GM12872 (cell line): ENCODE measurements around the gene PSMD4.

ENCODE experiments used
- TF ChIP-seq, protein P1 (sequence below): IDR thresholded peaks from 3 replicates; pipeline ENCODE4 v1.5.1; 2011; ENCODE audit warnings: low read depth, mild to moderate bottlenecking, low read length, moderate library complexity; ENCODE audit not compliant: insufficient read depth

The PSMD4 gene

DNA sequence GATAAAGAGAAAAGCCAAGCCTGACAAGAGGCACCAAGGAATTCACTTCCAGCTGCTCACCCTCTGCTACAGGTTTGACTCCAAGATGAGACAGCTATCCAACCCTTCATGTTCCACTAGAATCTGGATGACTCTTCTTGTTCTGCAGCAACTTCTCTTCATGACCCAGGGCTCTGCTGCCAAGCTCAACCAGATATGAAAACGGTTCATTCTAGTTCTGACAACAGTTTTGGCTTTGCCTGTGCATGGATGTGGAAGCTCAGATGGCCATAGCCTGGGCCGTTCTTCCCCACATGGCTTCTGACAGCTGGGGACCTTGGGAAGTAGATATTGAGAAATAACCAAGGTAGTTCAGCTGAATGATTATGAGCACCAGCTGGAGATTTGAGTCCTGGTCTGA is 59.0 kb downstream of the PSMD4 start:
- TF ChIP-seq, protein P1, sequence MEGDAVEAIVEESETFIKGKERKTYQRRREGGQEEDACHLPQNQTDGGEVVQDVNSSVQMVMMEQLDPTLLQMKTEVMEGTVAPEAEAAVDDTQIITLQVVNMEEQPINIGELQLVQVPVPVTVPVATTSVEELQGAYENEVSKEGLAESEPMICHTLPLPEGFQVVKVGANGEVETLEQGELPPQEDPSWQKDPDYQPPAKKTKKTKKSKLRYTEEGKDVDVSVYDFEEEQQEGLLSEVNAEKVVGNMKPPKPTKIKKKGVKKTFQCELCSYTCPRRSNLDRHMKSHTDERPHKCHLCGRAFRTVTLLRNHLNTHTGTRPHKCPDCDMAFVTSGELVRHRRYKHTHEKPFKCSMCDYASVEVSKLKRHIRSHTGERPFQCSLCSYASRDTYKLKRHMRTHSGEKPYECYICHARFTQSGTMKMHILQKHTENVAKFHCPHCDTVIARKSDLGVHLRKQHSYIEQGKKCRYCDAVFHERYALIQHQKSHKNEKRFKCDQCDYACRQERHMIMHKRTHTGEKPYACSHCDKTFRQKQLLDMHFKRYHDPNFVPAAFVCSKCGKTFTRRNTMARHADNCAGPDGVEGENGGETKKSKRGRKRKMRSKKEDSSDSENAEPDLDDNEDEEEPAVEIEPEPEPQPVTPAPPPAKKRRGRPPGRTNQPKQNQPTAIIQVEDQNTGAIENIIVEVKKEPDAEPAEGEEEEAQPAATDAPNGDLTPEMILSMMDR: no peak

DNA sequence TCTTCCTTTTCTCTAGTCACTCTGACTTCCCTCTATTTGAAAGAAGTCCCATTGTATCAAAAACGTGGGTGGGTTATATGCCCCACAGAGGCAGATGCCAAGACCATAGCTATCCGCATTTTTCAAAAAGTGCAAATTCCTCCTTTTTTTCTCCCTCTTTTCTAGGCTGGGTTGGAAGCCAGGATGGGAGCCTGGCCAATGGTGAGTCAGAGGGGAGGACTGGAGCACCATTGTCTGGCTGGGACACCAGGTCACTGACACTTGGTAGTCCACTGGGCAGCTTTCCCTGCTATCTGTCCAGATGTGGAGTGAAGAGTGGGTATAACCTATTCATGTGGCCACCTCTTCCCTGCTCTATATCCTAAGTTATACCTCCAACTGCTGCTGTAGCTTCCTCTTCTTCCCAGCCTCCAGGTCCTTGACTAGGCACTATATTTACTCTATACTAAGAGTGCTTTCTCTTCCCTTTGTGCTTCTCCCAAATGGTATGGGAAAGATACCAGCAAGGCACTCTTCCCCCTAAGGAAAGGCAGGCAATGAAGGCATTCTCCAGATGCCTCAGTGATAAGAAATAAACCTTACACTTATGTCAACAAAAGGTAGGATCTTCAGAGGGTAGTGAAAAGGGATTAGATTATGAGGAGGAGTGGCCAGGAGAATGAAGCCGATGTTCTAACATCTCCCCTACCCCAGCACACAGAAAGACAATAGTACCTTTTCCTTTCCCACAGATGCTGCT is 59.8 kb downstream of the PSMD4 start:
- TF ChIP-seq, protein P1: no peak

- TF ChIP-seq, protein P1: no peak
These were observed 61.2 kb downstream of the PSMD4 start for GRCh38 chr1:151315565-151316235.
